ENCODE data around the gene MGRN1.

DNA sequence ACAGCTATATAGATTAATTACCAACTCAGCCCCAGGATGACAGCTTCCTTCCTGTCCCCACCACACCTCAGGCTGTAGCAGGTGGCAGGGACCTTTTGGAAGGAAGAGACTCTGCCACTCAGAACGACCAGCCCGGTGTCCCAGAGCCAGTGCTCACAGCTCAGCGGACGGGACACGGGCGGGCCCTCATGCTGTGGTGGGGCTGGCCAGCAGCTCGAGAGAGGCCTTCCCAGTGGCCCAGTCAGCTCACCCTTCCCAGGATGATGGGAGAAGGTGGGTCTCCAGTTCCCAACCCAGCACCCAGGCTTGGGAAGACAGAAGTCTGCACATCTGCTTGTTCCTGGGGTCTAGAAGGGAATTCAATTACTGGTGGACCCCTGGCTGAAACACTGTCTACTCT is 79.3 kb downstream of the MGRN1 start:
- TF ChIP-seq CTCF (IDR thresholded peaks at IDR 0.05) (no peak), POLR2A (IDR thresholded peaks at IDR 0.05) (no peak)
